A673 (cell line): Measurements from ENCODE around the gene TBXAS1. TPM values are rescaled to one million over a fixed set of nuclear protein-coding genes. Genes with fewer than 3 reads are reported as not detected.

Source experiments
- BruUV-seq: library from RNA; stranded (reverse); fragments of 400-500 nt; replicated peaks from 2 replicates; lab custom pipeline; 2021; lab: Mats Ljungman, UMichigan
- CTCF ChIA-PET: fragments of 300-600 bp; sonication (Branson Sonifier 250); formaldehyde crosslinking; loops from one replicate; lab custom pipeline; 2022; ENCODE audit warnings: antibody characterized with exemption; lab: Charles Lee
- POLR2A ChIA-PET: fragments of 300-600 bp; sonication (Branson Sonifier 250); formaldehyde crosslinking; loops from one replicate; lab custom pipeline; 2022; ENCODE audit warnings: antibody characterized with exemption; ENCODE audit not compliant: low non-redundant PET; lab: Charles Lee
- DNase-seq: peaks from one replicate; pipeline ENCODE4 v3.0.0-alpha.2; 2015; ENCODE audit warnings: low spot score
- H3K27ac ChIP-seq: fragments of 200-600 bp; sonication (generic); 2 replicates; pipeline ENCODE4 v1.5.1; 2016; ENCODE audit warnings: mixed run types, low read depth, mild to moderate bottlenecking, mixed read lengths, antibody characterized with exemption, low read length; ENCODE audit not compliant: poor library complexity, severe bottlenecking
- H3K27me3 ChIP-seq: fragments of 200-600 bp; sonication (generic); replicated peaks from 2 replicates; pipeline ENCODE4 v1.6.1; 2017; ENCODE audit warnings: mixed run types, low read depth, mild to moderate bottlenecking, mixed read lengths, antibody characterized with exemption, low read length; ENCODE audit not compliant: insufficient read depth, poor library complexity
- H3K36me3 ChIP-seq: fragments of 200-600 bp; sonication (generic); 2 replicates; pipeline ENCODE4 v1.6.1; 2016; ENCODE audit warnings: mixed run types, mild to moderate bottlenecking, mixed read lengths, antibody characterized with exemption, low read length; ENCODE audit not compliant: insufficient read depth, poor library complexity, severe bottlenecking
- H3K4me1 ChIP-seq: fragments of 200-600 bp; sonication (generic); 2 replicates; pipeline ENCODE4 v1.6.1; 2017; ENCODE audit warnings: mixed run types, mild to moderate bottlenecking, mixed read lengths, antibody characterized with exemption, low read length; ENCODE audit not compliant: insufficient read depth, poor library complexity, severe bottlenecking
- H3K4me3 ChIP-seq: fragments of 200-600 bp; sonication (generic); 2 replicates; pipeline ENCODE4 v1.5.1; 2016; ENCODE audit warnings: low read depth, mixed run types, mild to moderate bottlenecking, mixed read lengths, low read length; ENCODE audit not compliant: poor library complexity, severe bottlenecking
- H3K9me3 ChIP-seq: fragments of 200-600 bp; sonication (generic); 2 replicates; pipeline ENCODE4 v1.6.1; 2016; ENCODE audit warnings: mixed run types, low read depth, mild to moderate bottlenecking, mixed read lengths, antibody characterized with exemption, low read length; ENCODE audit not compliant: poor library complexity, severe bottlenecking
- CTCF ChIP-seq: fragments of 300-800, 200-600 bp; sonication (generic); conservative IDR thresholded peaks from 2 replicates; pipeline ENCODE4 v1.5.1; 2017; ENCODE audit warnings: low read depth, mild to moderate bottlenecking, antibody characterized with exemption, low read length, moderate library complexity, mixed read lengths
- EZH2 ChIP-seq: fragments of 200-600 bp; sonication (generic); IDR thresholded peaks from 2 replicates; pipeline ENCODE4 v1.6.1; 2017; ENCODE audit warnings: borderline replicate concordance, low read depth, mild to moderate bottlenecking, mixed read lengths, antibody characterized with exemption, low read length; ENCODE audit not compliant: poor library complexity, severe bottlenecking
- intact Hi-C: fragments of 100-400 bp; cut with micrococcal nuclease; formaldehyde crosslinking; loops from one replicate; pipeline ENCODE4 v1.10.0; 2022; ENCODE audit not compliant: unreplicated experiment
- total RNA-seq: library from RNA; stranded (reverse); gene quantifications from 2 replicates; pipeline ENCODE4 v1.2.3, GENCODE V29; 2021

TBXAS1 gene
- total RNA-seq, 1 experiment from 2014 or later: 2.5 TPM

GRCh38 chr7:139846297-139846696, 17.2 kb downstream of the TBXAS1 start:
- BruUV-seq: no TSS peak
- Histone ChIP-seq H3K27ac (no peak overlapping the region), H3K4me1 (no peaks in the 10 kb centered on the region), H3K36me3 (no peaks in the 10 kb centered on the region), H3K9me3 (no peaks in the 10 kb centered on the region), H3K27me3 (no peaks in the 10 kb centered on the region), H3K4me3 (no peak overlapping the region)
- intact Hi-C loops: no loop called here
- no peak for DNase-seq
- POLR2A ChIA-PET: no interaction called here
- no peak for TF ChIP-seq CTCF
- TF ChIP-seq EZH2: no peak
- CTCF ChIA-PET: no interaction called here

- Histone ChIP-seq H3K9me3 (no peaks in the 10 kb centered on the region), H3K27me3 (no peaks in the 10 kb centered on the region), H3K4me3 (no peak overlapping the region), H3K27ac (no peak overlapping the region), H3K4me1 (no peaks in the 10 kb centered on the region), H3K36me3 (no peaks in the 10 kb centered on the region)
- no peak for TF ChIP-seq EZH2
- TF ChIP-seq CTCF: no peak
- intact Hi-C loops: no loop called here
- ChIA-PET CTCF (no interaction called here), POLR2A (no interaction called here)
- BruUV-seq: no TSS peak
- DNase-seq: no peak
These were observed 19.2 kb downstream of the TBXAS1 start for GRCh38 chr7:139848274-139848673.

GRCh38 chr7:139850906-139851305, 21.8 kb downstream of the TBXAS1 start:
- Histone ChIP-seq H3K36me3 (no peaks in the 10 kb centered on the region), H3K9me3 (no peaks in the 10 kb centered on the region), H3K27ac (no peak overlapping the region), H3K27me3 (no peaks in the 10 kb centered on the region), H3K4me1 (no peaks in the 10 kb centered on the region), H3K4me3 (no peak overlapping the region)
- BruUV-seq: no TSS peak
- intact Hi-C loops: no loop called here
- ChIA-PET CTCF (no interaction called here), POLR2A (no interaction called here)
- DNase-seq: no peak
- TF ChIP-seq CTCF (no peak), EZH2 (no peak)
